Type B pancreatic cell (in vitro differentiated cells): ENCODE data around the gene DDX54. TPM values are rescaled to one million over a fixed set of nuclear protein-coding genes. Genes with fewer than 3 reads are reported as not detected.

Experiments used
- DNase-seq: peaks from one replicate; pipeline ENCODE4 v3.0.0; 2021; ENCODE audit warnings: mixed read lengths; ENCODE audit not compliant: unreplicated experiment; ENCODE audit errors: extremely low spot score
- H3K27ac Mint-ChIP-seq: 2 replicates; pipeline ENCODE4 v1.8.0; 2021; ENCODE audit warnings: mild to moderate bottlenecking, mixed read lengths
- H3K27me3 Mint-ChIP-seq: 2 replicates; pipeline ENCODE4 v1.8.0; 2021; ENCODE audit warnings: mixed read lengths
- H3K36me3 Mint-ChIP-seq: 2 replicates; pipeline ENCODE4 v1.8.0; 2021; ENCODE audit warnings: mixed read lengths
- H3K4me1 Mint-ChIP-seq: one replicate; pipeline ENCODE4 v1.8.0; 2021; ENCODE audit warnings: mixed read lengths; ENCODE audit not compliant: unreplicated experiment
- H3K4me3 Mint-ChIP-seq: 2 replicates; pipeline ENCODE4 v1.8.0; 2021; ENCODE audit warnings: mild to moderate bottlenecking, mixed read lengths
- H3K9me3 Mint-ChIP-seq: 2 replicates; pipeline ENCODE4 v1.8.0; 2021; ENCODE audit warnings: mixed read lengths
- total RNA-seq: library from RNA; stranded (reverse); gene quantifications from 2 replicates; pipeline ENCODE4 v1.2.1, GENCODE V29; 2021; ENCODE audit warnings: low replicate concordance
- TF ChIP-seq, protein P1 (sequence below): fragments of 200-600 bp; sonication (generic); conservative IDR thresholded peaks from 2 replicates; pipeline ENCODE4 v1.5.0; 2021; ENCODE audit warnings: antibody characterized with exemption, mild to moderate bottlenecking

The DDX54 gene
- total RNA-seq, 1 donor from 2014 or later = 66.1 TPM

DNA sequence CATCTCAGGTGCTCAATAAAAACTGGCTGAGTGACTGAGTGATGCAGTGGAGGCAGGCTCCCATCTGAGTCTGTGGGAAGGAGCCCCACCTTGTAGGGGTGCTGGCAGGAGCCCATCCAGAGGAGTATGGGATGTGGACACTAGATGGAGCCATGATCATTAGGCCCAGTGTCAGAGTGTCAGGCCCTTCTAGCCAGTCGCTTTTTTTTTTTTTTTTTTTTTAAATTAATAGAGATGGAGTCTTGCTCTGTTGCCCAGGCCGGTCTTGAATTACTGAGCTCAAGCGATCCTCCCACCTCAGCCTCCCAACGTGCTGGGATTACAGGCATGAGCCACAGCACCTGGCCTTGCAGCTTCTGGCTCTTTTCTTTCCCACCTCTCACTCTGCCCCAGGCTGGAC lies 11.7 kb upstream of the DDX54 start:
- H3K4me1 Mint-ChIP-seq = peaks cover 14% of the 10 kb centered on the region
- no peak overlapping the region for H3K27ac Mint-ChIP-seq
- H3K27me3 Mint-ChIP-seq = no peaks in the 10 kb centered on the region
- TF ChIP-seq, protein P1, sequence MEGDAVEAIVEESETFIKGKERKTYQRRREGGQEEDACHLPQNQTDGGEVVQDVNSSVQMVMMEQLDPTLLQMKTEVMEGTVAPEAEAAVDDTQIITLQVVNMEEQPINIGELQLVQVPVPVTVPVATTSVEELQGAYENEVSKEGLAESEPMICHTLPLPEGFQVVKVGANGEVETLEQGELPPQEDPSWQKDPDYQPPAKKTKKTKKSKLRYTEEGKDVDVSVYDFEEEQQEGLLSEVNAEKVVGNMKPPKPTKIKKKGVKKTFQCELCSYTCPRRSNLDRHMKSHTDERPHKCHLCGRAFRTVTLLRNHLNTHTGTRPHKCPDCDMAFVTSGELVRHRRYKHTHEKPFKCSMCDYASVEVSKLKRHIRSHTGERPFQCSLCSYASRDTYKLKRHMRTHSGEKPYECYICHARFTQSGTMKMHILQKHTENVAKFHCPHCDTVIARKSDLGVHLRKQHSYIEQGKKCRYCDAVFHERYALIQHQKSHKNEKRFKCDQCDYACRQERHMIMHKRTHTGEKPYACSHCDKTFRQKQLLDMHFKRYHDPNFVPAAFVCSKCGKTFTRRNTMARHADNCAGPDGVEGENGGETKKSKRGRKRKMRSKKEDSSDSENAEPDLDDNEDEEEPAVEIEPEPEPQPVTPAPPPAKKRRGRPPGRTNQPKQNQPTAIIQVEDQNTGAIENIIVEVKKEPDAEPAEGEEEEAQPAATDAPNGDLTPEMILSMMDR = peak; percentile 75
- DNase-seq = no peak
- no peak overlapping the region for H3K4me3 Mint-ChIP-seq
- H3K36me3 Mint-ChIP-seq = peaks cover 5% of the 10 kb centered on the region
- no peaks in the 10 kb centered on the region for H3K9me3 Mint-ChIP-seq

DNA sequence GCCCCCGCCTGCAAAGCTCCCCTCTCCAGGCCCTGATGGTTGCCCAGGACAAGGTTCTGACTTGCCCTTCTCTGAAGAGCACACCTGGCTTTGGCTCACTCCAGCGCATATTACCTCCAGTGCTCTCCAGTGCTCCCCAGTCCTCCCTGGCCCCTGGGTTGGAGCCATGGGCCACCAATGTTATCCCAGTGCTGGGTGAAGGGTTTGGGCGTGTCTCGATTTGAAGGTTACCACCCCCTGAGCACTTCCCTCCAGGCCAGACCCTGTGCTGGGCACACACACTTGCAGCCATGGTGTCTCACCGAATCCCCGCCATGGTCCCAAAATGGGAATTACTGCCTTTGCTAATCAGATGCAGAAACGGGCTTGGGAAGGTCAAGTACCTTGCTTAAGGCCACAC lies 11.3 kb upstream of the DDX54 start:
- H3K4me3 Mint-ChIP-seq = no peak overlapping the region
- TF ChIP-seq, protein P1 = no peak

DNA sequence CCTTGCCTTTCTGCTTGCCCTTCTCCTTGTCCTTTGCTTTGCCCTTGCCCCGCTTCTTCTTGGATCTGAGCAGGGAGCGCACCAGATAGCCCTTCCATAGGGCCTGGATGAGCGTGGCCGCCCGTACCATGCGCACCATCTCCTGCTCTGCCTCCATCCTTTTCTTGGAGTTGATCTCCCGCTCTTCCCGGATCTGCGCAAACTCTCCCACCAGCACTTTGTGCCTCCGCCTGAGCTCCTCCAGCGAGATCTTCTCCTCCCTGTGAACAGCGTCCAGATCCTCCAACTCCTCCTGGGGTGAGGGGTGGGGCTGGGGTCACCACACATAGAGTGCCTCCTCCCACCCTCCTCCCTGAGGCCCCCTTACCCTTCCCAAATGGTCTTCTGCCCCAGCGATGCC lies 10.3 kb upstream of the DDX54 start:
- Mint-ChIP-seq H3K9me3 (no peaks in the 10 kb centered on the region), H3K27me3 (no peaks in the 10 kb centered on the region), H3K36me3 (peaks cover 8% of the 10 kb centered on the region), H3K4me1 (peaks cover 18% of the 10 kb centered on the region), H3K4me3 (no peak overlapping the region), H3K27ac (peak overlapping the region; percentile 83)
- TF ChIP-seq, protein P1 = no peak
- DNase-seq = no peak

More for the DNA sequence above, 11.3 kb upstream of the DDX54 start:
- no peak overlapping the region for H3K27ac Mint-ChIP-seq
- H3K27me3 Mint-ChIP-seq = no peaks in the 10 kb centered on the region
- peaks cover 5% of the 10 kb centered on the region for H3K36me3 Mint-ChIP-seq
- H3K4me1 Mint-ChIP-seq = peaks cover 14% of the 10 kb centered on the region
- DNase-seq = no peak
- H3K9me3 Mint-ChIP-seq = no peaks in the 10 kb centered on the region

DNA sequence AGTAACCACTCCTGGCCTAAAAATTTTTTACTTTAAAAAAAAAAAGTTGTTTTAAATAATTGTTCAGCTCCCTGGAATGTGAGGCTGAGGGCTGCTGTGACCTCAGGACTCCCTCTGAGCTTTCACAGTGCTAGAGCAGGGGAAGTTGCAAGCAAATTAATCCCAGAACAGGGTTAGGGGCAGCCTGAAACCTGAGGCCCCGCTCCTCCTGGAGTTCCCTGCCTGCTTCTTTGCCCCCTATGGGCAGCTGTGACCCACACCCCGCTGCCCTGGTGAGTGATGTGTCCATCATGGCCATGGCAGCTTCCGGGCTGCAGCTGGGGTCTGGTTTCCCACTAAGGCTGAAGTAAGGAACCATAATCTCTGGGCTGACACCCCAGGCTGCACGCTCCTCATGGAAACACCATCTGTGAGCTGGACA lies 9.7 kb upstream of the DDX54 start:
- DNase-seq = no peak
- Mint-ChIP-seq H3K4me1 (peaks cover 21% of the 10 kb centered on the region), H3K4me3 (no peak overlapping the region), H3K9me3 (no peaks in the 10 kb centered on the region), H3K27me3 (no peaks in the 10 kb centered on the region), H3K36me3 (peaks cover 10% of the 10 kb centered on the region), H3K27ac (no peak overlapping the region)
- TF ChIP-seq, protein P1 = no peak

DNA sequence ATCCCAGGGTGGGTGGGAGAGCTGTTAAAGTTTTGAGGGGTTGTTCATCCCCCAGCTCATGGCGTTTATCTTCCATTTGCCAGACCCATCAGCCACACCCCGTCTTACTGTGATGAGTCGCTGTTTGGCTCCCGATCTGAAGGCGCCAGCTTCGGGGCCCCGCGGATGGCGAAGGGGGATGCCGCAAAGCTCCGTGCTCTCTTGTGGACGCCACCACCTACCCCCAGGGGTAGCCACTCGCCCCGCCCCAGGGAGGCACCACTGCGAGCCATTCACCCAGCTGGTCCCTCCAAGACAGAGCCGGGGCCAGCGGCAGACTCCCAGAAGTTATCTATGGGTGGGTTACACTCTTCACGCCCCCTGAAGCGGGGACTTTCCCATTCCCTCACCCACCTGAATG lies 5.9 kb upstream of the DDX54 start:
- Mint-ChIP-seq H3K4me3 (no peak overlapping the region), H3K36me3 (peaks cover 20% of the 10 kb centered on the region), H3K4me1 (peaks cover 32% of the 10 kb centered on the region), H3K27ac (no peak overlapping the region), H3K27me3 (no peaks in the 10 kb centered on the region), H3K9me3 (no peaks in the 10 kb centered on the region)
- TF ChIP-seq, protein P1 = no peak
- no peak for DNase-seq

DNA sequence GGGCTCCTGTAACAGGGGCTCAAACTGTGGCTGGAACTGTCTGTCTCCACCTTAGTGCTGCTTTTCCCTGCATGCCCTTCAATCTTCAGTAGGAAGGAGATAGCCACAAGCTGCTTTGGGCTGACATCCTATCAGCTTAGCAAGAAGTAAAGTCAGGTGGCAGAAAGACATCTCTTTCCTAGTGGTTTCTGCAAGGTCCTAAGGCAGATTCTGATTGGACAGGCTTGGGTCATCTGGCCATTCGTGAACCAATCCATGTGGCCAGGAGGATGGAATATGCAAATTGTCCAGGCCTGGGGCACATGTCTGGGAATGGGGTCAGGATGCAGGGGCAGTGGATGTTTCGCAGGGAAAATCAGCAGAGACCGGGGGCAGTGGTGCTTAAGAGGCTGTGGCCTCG lies 5.5 kb upstream of the DDX54 start:
- TF ChIP-seq, protein P1 = no peak
- Mint-ChIP-seq H3K27me3 (no peaks in the 10 kb centered on the region), H3K4me3 (no peak overlapping the region), H3K36me3 (peaks cover 20% of the 10 kb centered on the region), H3K27ac (no peak overlapping the region), H3K9me3 (no peaks in the 10 kb centered on the region), H3K4me1 (peaks cover 33% of the 10 kb centered on the region)
- DNase-seq = no peak
